Measurements from ENCODE around the gene SLC22A4. TPM values are rescaled to one million over a fixed set of nuclear protein-coding genes. Genes with fewer than 3 reads are reported as not detected.

SLC22A4 gene
- total RNA-seq, 1 experiment from 2014 or later, result 1.5 TPM

GRCh38 chr5:132253452-132254320 is 40.5 kb upstream of the SLC22A4 start:
- ChIA-PET POLR2A (interaction anchor here (0.6 kb wide), 1 partner anchor 991 kb away, joined by 5 read pairs; no protein-coding TSS in a partner anchor), CTCF (no interaction called here)
- Histone ChIP-seq H3K27me3 (ENCODE audit: control insufficient read depth, insufficient read depth, low read length) (no peaks in the 10 kb centered on the region; the same call in 1 of the 2 replicates), H3K9me3 (ENCODE audit: control insufficient read depth, insufficient read depth, low read depth, low read length) (no peaks in the 10 kb centered on the region), H3K27ac (ENCODE audit: low read length) (no peak overlapping the region), H3K4me1 (ENCODE audit: control insufficient read depth, insufficient read depth, low read length) (no peaks in the 10 kb centered on the region), H3K4me3 (ENCODE audit: low read depth in 2 of 2, low read length in 2 of 2) (no peak overlapping the region), H3K36me3 (ENCODE audit: control insufficient read depth, insufficient read depth, low read length) (no peaks in the 10 kb centered on the region)
- intact Hi-C loops (cut with micrococcal nuclease; ENCODE audit: unreplicated experiment) (no loop called here), in situ Hi-C loops (cut with HindIII; ENCODE audit: low pct_unique_long_range_greater_than_20kb, low sequenced_read_pairs) (no loop called here)
- ATAC-seq (no peak), DNase-seq (ENCODE audit: low read depth, low spot score) (no peak)
- BruUV-seq (replicated peaks), result no TSS peak
- no peak for TF ChIP-seq REST (IDR thresholded peaks at IDR 0.05; ENCODE audit: insufficient read depth in 1 of 2, low read depth in 2 of 2, low read length in 1 of 2)
- TF ChIP-seq TCF7L2 (IDR thresholded peaks at IDR 0.05; ENCODE audit: low read depth, low read length), result no peak
- TF ChIP-seq SIN3A (IDR thresholded peaks at IDR 0.05; ENCODE audit: borderline replicate concordance, insufficient read depth, low read depth, low read length), result no peak
- no peak for TF ChIP-seq CTCF (IDR thresholded peaks at IDR 0.05)
- no peak for TF ChIP-seq POLR2AphosphoS5 (IDR thresholded peaks at IDR 0.05; ENCODE audit: low read depth, low read length)

- intact Hi-C loops (cut with micrococcal nuclease; ENCODE audit: unreplicated experiment) (no loop called here), in situ Hi-C loops (cut with HindIII; ENCODE audit: low pct_unique_long_range_greater_than_20kb, low sequenced_read_pairs) (no loop called here)
- ChIA-PET CTCF (no interaction called here), POLR2A (interaction anchor here (0.6 kb wide), 1 partner anchor 991 kb away, joined by 5 read pairs; no protein-coding TSS in a partner anchor)
- no peaks in the 10 kb centered on the region for H3K9me3 ChIP-seq (ENCODE audit: control insufficient read depth, insufficient read depth, low read depth, low read length)
- H3K36me3 ChIP-seq (ENCODE audit: control insufficient read depth, insufficient read depth, low read length), result no peaks in the 10 kb centered on the region
- H3K4me3 ChIP-seq (ENCODE audit: low read depth in 2 of 2, low read length in 2 of 2), result no peak overlapping the region
- no TSS peak for BruUV-seq (replicated peaks)
- H3K4me1 ChIP-seq (ENCODE audit: control insufficient read depth, insufficient read depth, low read length), result no peaks in the 10 kb centered on the region
- TF ChIP-seq TCF7L2 (IDR thresholded peaks at IDR 0.05; ENCODE audit: low read depth, low read length), result no peak
- no peak for TF ChIP-seq REST (IDR thresholded peaks at IDR 0.05; ENCODE audit: insufficient read depth in 1 of 2, low read depth in 2 of 2, low read length in 1 of 2)
- TF ChIP-seq SIN3A (IDR thresholded peaks at IDR 0.05; ENCODE audit: borderline replicate concordance, insufficient read depth, low read depth, low read length), result no peak
- no peak for TF ChIP-seq CTCF (IDR thresholded peaks at IDR 0.05)
- no peak for TF ChIP-seq POLR2AphosphoS5 (IDR thresholded peaks at IDR 0.05; ENCODE audit: low read depth, low read length)
- H3K27me3 ChIP-seq (ENCODE audit: control insufficient read depth, insufficient read depth, low read length), result no peaks in the 10 kb centered on the region; the same call in 1 of the 2 replicates
- ATAC-seq (no peak), DNase-seq (ENCODE audit: low read depth, low spot score) (no peak)
- no peak overlapping the region for H3K27ac ChIP-seq (ENCODE audit: low read length)
Measured at GRCh38 chr5:132254321-132254977, 39.7 kb upstream of the SLC22A4 start.

Data from Panc1 (cell line).